ENCODE data around the gene FEM1B. TPM values are rescaled to one million over a fixed set of nuclear protein-coding genes. Genes with fewer than 3 reads are reported as not detected.

The FEM1B gene
- total RNA-seq, 2 donors from 2014 or later, result 33.1 to 55.3 TPM

DNA sequence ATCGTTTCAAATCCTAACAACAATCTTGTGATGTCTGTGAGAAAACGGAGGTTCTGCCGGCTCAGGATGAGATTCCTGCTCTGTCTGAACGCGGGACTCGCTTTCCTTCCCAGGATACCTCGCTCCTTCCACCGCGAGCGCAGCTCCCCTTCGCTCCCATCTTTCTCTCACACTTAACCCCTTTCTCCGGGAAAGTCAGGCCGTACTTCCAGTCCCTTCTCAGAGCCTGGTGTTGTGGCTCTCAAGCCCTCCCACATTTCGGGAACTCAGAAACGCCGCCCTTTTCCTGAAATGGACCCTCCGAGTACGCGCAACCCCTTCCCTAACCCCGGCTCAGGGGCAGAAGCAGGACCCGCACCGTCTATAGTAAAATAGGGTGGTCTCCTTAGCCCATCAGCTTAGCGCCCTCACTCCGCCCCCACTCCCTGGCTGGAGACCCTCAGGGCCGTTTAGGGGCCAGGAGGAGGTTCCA is 378 bp upstream of the FEM1B start:
- H3K27ac ChIP-seq, result peak overlapping the region; percentile 99
- H3K4me1 ChIP-seq, result peaks cover 0 to 59% of the 10 kb centered on the region in 2 donors
- peak overlapping the region; percentile 88 to 90 for H3K4me3 ChIP-seq
- no peaks in the 10 kb centered on the region for H3K36me3 ChIP-seq
- TF ChIP-seq, protein P1, sequence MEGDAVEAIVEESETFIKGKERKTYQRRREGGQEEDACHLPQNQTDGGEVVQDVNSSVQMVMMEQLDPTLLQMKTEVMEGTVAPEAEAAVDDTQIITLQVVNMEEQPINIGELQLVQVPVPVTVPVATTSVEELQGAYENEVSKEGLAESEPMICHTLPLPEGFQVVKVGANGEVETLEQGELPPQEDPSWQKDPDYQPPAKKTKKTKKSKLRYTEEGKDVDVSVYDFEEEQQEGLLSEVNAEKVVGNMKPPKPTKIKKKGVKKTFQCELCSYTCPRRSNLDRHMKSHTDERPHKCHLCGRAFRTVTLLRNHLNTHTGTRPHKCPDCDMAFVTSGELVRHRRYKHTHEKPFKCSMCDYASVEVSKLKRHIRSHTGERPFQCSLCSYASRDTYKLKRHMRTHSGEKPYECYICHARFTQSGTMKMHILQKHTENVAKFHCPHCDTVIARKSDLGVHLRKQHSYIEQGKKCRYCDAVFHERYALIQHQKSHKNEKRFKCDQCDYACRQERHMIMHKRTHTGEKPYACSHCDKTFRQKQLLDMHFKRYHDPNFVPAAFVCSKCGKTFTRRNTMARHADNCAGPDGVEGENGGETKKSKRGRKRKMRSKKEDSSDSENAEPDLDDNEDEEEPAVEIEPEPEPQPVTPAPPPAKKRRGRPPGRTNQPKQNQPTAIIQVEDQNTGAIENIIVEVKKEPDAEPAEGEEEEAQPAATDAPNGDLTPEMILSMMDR (IDR thresholded peaks at IDR 0.05), result no peak
- no peak for DNase-seq (ENCODE audit: low spot score)
- no peaks in the 10 kb centered on the region for H3K27me3 ChIP-seq
- H3K9me3 ChIP-seq, result no peaks in the 10 kb centered on the region

DNA sequence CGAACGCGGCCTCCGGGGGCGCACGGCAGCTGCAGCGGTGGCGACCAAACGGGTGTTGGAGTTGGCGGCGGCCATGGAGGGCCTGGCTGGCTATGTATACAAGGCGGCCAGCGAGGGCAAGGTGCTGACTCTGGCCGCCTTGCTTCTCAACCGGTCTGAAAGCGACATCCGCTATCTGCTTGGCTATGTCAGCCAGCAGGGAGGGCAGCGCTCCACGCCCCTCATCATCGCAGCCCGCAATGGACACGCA is 725 bp downstream of the FEM1B start:
- Histone ChIP-seq H3K9me3 (no peaks in the 10 kb centered on the region), H3K27ac (peak overlapping the region; percentile 99), H3K4me1 (peaks cover 0 to 59% of the 10 kb centered on the region in 2 donors), H3K36me3 (no peaks in the 10 kb centered on the region), H3K4me3 (peak overlapping the region; percentile 88 to 90), H3K27me3 (no peaks in the 10 kb centered on the region)
- DNase-seq (ENCODE audit: low spot score), result no peak
- TF ChIP-seq, protein P1 (IDR thresholded peaks at IDR 0.05), result no peak

DNA sequence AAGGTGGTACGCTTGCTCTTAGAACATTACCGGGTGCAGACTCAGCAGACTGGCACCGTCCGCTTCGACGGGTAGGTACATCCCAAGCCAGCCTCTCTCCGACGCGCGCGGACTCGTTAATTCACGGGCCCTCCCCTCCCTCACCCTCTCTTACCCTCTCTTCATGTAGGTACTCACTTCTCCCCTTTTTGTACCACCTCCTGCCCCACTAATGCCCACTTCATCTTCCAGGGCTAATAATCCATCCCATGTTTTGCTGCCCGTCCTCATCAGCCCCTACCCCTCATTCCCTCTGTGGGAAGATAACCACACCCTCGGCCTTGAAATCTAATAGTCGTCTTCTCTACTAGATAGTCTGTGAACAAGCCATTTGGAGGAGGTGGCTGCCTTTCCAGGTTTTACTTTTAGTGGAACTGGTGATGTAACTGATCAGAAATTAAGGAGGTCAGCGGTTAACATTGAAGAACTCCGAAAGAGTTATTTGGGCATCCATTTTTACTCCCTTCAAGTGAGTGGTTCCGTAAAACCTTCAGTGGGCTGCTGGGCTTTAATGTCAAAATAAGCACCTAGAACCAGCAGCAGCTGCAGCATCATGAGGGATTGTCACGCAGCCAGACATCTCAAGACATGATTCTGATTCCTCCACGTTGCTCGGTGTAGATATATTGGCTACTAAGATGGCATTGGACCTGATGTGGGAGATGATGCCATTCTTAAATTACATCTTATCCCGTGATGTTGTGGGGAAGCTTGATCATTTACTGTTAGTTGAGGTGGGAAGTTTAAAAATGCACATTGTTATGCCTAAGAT is 1.3 kb downstream of the FEM1B start:
- DNase-seq (ENCODE audit: low spot score), result no peak
- TF ChIP-seq, protein P1 (IDR thresholded peaks at IDR 0.05), result no peak
- Histone ChIP-seq H3K4me1 (peaks cover 0 to 62% of the 10 kb centered on the region in 2 donors), H3K36me3 (no peaks in the 10 kb centered on the region), H3K4me3 (peak overlapping the region; percentile 88 to 90), H3K9me3 (no peaks in the 10 kb centered on the region), H3K27ac (peak overlapping the region; percentile 99), H3K27me3 (no peaks in the 10 kb centered on the region)

DNA sequence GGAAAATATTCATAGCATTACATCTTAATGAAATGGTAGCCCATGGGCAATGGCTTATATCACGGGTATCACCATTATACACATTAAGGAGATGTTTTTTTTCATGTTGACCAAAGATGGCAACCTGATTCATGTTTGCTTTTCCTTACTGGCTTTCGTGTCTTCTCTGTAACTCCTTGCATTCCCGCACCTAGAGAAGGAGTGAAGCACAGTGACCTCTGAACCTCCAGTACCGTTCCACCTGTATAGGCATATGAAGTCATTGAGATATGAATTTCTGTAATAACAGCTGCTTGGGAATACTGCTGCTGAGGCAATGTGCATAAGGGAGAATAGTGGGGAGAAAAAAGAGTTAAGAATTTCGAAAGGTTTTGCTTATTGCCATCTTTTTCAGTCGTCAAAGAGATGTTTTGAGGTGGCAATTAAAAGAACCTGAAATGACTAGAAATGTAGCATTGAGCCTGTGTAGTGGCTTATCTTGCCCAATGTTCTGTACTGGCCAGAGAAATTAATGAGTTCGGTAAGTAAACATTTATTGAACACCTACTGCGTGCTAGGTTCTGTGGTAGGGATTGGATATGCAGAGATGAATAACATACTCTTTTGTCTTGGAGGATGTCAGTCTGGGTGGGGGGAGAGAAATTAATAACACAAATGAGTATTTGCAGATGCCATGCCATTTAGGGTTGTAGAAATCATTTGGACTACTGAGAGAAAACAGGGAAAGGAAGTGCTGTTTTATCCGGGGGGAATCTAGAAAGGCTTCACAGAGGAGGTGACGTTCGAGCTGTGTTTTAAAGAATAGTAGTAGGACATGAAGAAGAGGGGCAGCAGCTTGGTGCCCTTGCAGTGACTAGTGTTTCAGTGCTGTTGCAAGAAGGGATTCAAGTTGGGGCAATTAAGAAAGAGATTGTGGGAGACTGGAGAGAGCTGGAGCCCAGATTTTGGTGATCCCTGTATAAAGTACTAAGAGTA is 2.5 kb downstream of the FEM1B start:
- Histone ChIP-seq H3K27me3 (no peaks in the 10 kb centered on the region), H3K36me3 (peaks cover 6% of the 10 kb centered on the region), H3K9me3 (no peaks in the 10 kb centered on the region), H3K27ac (peak overlapping the region; percentile 99), H3K4me3 (peak overlapping the region; percentile 88 to 90), H3K4me1 (peaks cover 0 to 74% of the 10 kb centered on the region in 2 donors)
- TF ChIP-seq, protein P1 (IDR thresholded peaks at IDR 0.05), result no peak
- DNase-seq (ENCODE audit: low spot score), result no peak

DNA sequence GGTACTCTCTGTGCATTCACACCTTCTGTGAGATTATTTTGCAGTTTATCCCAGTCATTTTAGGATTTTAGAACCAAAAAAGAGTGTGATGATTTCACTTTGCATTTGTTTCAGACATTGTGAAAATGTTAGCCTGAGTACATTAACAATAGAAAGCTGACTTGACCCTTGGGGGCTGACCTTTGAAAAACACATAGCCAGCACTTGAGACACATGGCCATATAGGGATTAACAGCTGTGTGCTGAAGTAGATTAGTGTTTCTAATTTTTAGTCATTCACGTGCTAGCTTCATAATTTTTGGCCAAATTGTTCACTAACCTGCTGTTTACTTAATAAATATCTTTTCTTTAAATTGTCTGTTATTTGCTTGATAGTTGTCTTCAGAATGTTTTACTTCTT is 3.5 kb downstream of the FEM1B start:
- Histone ChIP-seq H3K27ac (peak overlapping the region; percentile 99), H3K36me3 (peaks cover 9% of the 10 kb centered on the region)
- TF ChIP-seq, protein P1 (IDR thresholded peaks at IDR 0.05), result no peak

More for the DNA sequence above, 3.5 kb downstream of the FEM1B start:
- no peak for DNase-seq (ENCODE audit: low spot score)
- peaks cover 0 to 81% of the 10 kb centered on the region in 2 donors for H3K4me1 ChIP-seq
- H3K27me3 ChIP-seq, result no peaks in the 10 kb centered on the region
- H3K4me3 ChIP-seq, result peak overlapping the region; percentile 88 to 90
- no peaks in the 10 kb centered on the region for H3K9me3 ChIP-seq

All from right atrium auricular region (tissue), 2 donors.